UCSD-AML1 (cell line): Measurements from ENCODE around the gene MBTPS1.
A peak's percentile ranks its signal among the peaks of the same experiment; 100 is the strongest.

ENCODE experiments used
- DNase-seq: peaks from one replicate; lab custom pipeline; 2025; ENCODE audit not compliant: unreplicated experiment; lab: John Stamatoyannopoulos, UW

MBTPS1 gene

GRCh38 chr16:84080378-84080777 lies 36.4 kb downstream of the MBTPS1 start:
- no peak for DNase-seq

GRCh38 chr16:84079664-84080063 lies 37.1 kb downstream of the MBTPS1 start:
- DNase-seq, result no peak

GRCh38 chr16:84075376-84075775 lies 41.4 kb downstream of the MBTPS1 start:
- no peak for DNase-seq

- no peak for DNase-seq
Measured at GRCh38 chr16:84074721-84075120, 42.0 kb downstream of the MBTPS1 start.

GRCh38 chr16:84072014-84072413 lies 44.7 kb downstream of the MBTPS1 start:
- no peak for DNase-seq

GRCh38 chr16:84071121-84071520 lies 45.6 kb downstream of the MBTPS1 start:
- no peak for DNase-seq

GRCh38 chr16:84069540-84069939 lies 47.2 kb downstream of the MBTPS1 start:
- DNase-seq, result no peak

GRCh38 chr16:84068783-84069462 lies 47.8 kb downstream of the MBTPS1 start:
- no peak for DNase-seq

- no peak for DNase-seq
Measured at GRCh38 chr16:84068041-84068440, 48.7 kb downstream of the MBTPS1 start.

GRCh38 chr16:84067640-84068039 lies 49.1 kb downstream of the MBTPS1 start:
- no peak for DNase-seq

- DNase-seq, result peak; percentile 28
Measured at GRCh38 chr16:84065536-84066132, 51.1 kb downstream of the MBTPS1 start.

GRCh38 chr16:84063980-84064379 lies 52.8 kb downstream of the MBTPS1 start:
- no peak for DNase-seq

- peak; percentile 73 for DNase-seq
Measured at GRCh38 chr16:84062734-84063640, 53.8 kb downstream of the MBTPS1 start.

GRCh38 chr16:84061236-84061819 lies 55.4 kb downstream of the MBTPS1 start:
- no peak for DNase-seq

GRCh38 chr16:84059946-84060901 lies 56.5 kb downstream of the MBTPS1 start:
- no peak for DNase-seq

GRCh38 chr16:84059111-84059510 lies 57.6 kb downstream of the MBTPS1 start:
- DNase-seq, result no peak

- DNase-seq, result no peak
Measured at GRCh38 chr16:84058664-84059063, 58.1 kb downstream of the MBTPS1 start.

GRCh38 chr16:84058211-84058610 lies 58.5 kb downstream of the MBTPS1 start:
- DNase-seq, result no peak

- DNase-seq, result no peak
Measured at GRCh38 chr16:84056933-84057332, 59.8 kb downstream of the MBTPS1 start.
